ENCODE data around the gene PUM1. TPM values are rescaled to one million over a fixed set of nuclear protein-coding genes. Genes with fewer than 3 reads are reported as not detected.

The PUM1 gene
- total and polyA plus RNA-seq, 9 donors = 36.3 to 125 (median 112) TPM

DNA sequence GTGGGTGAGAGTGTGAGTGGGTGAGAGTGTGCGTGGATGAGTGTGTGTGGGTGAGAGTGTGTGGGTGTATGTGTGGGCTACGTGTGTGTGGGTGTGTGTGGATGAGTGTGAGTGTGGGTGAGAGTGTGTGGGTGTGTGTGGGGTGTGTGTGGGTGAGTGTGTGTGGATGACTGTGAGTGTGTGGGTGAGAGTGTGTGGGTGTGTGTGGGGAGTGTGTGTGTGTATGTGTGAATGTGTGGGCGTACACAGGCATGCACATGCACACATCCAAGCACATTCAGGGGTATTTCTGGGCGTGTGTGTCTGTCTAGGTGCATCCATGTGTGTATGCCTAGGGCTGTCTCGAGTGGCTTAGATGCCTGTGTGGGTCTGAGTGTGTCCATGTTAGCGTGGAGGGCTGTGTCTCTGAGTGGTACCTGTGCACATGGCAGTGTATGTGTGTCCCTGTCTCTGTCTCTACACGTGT, 171.0 kb downstream of the PUM1 start:
- Histone ChIP-seq H3K4me1 (ENCODE audit: insufficient read depth) (peaks cover 1% of the 10 kb centered on the region), H3K9me3 (no peaks in the 10 kb centered on the region), H3K27ac (no peak overlapping the region), H3K4me3 (no peak overlapping the region), H3K27me3 (no peaks in the 10 kb centered on the region), H3K36me3 (no peaks in the 10 kb centered on the region)
- intact Hi-C loops (cut with DNase I) = no loop called here
- 73 to 76% (median 74%) methylated on average over 7 of the region's 7 CpGs for WGBS, 3 donors
- DNase-seq = no peak
- TF ChIP-seq POLR2A (IDR thresholded peaks at IDR 0.05) (no peak), EP300 (IDR thresholded peaks at IDR 0.05) (no peak), CTCF (IDR thresholded peaks at IDR 0.05) (no peak)

- H3K4me1 ChIP-seq (ENCODE audit: insufficient read depth) = peaks cover 2% of the 10 kb centered on the region
- no peak overlapping the region for H3K27ac ChIP-seq
- H3K4me3 ChIP-seq = no peak overlapping the region
- 57 to 73% (median 71%) methylated on average over 9 of the region's 9 CpGs for WGBS, 3 donors
- no peak for TF ChIP-seq CTCF (IDR thresholded peaks at IDR 0.05)
- no peak for TF ChIP-seq EP300 (IDR thresholded peaks at IDR 0.05)
- TF ChIP-seq POLR2A (IDR thresholded peaks at IDR 0.05) = no peak
- H3K27me3 ChIP-seq = no peaks in the 10 kb centered on the region
- no peak for DNase-seq
- intact Hi-C loops (cut with DNase I) = no loop called here
- no peaks in the 10 kb centered on the region for H3K9me3 ChIP-seq
- no peaks in the 10 kb centered on the region for H3K36me3 ChIP-seq
Observed at GRCh38 chr1:30893776-30894507, 171.6 kb downstream of the PUM1 start.

DNA sequence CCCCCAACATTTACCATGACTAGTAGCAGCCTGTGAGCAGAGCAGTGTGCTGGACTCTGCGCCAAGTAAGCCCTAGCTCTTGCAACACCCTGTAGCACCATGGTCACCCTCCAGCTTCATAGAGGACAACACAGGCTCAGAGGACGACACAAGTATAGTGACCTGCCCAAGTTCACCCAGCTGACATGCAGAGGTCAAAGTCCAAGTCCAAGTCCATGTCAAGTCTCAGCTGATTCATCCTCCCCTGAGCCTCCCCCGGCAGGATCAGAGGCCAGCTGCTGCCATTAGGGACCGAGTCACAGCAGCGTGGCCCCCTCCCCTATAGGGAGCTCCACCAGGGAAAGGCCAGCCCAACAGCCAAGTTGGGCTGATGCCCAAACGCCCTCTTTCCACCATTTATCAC, 172.8 kb downstream of the PUM1 start:
- no peak overlapping the region for H3K27ac ChIP-seq
- no peaks in the 10 kb centered on the region for H3K27me3 ChIP-seq
- no peaks in the 10 kb centered on the region for H3K36me3 ChIP-seq
- TF ChIP-seq POLR2A (IDR thresholded peaks at IDR 0.05) (no peak), CTCF (IDR thresholded peaks at IDR 0.05) (no peak), EP300 (IDR thresholded peaks at IDR 0.05) (no peak)
- intact Hi-C loops (cut with DNase I) = no loop called here
- peaks cover 8% of the 10 kb centered on the region for H3K4me1 ChIP-seq (ENCODE audit: insufficient read depth)
- H3K9me3 ChIP-seq = no peaks in the 10 kb centered on the region
- no peak for DNase-seq
- 81 to 90% (median 83%) methylated on average over 6 of the region's 6 CpGs for WGBS, 3 donors
- H3K4me3 ChIP-seq = no peak overlapping the region

DNA sequence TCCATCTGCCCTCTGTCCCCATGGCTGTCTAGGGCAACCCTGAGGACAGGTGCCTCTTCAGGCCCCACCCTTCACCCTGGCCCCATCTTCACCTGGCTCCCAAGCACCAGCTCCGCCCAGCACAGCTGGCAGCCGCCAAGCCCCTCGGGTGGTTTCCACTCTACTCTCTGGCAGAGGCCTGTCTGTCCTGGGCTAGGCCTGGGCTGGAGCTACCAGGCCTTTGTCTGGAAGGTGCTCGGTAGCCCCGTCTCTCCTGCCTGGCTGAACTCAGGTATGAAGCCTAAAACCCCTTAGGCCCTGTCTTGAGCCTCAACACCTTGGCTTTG, 174.3 kb downstream of the PUM1 start:
- no peaks in the 10 kb centered on the region for H3K27me3 ChIP-seq
- H3K36me3 ChIP-seq = no peaks in the 10 kb centered on the region
- DNase-seq = no peak
- no peak for TF ChIP-seq EP300 (IDR thresholded peaks at IDR 0.05)
- TF ChIP-seq CTCF (IDR thresholded peaks at IDR 0.05) = no peak
- no peak for TF ChIP-seq POLR2A (IDR thresholded peaks at IDR 0.05)
- H3K4me1 ChIP-seq (ENCODE audit: insufficient read depth) = peaks cover 8% of the 10 kb centered on the region
- no peak overlapping the region for H3K4me3 ChIP-seq
- 95 to 98% (median 97%) methylated on average over 5 of the region's 5 CpGs for WGBS, 3 donors
- intact Hi-C loops (cut with DNase I) = no loop called here
- no peak overlapping the region for H3K27ac ChIP-seq
- no peaks in the 10 kb centered on the region for H3K9me3 ChIP-seq
